VCaP (cell line): Measurements from ENCODE around the gene GPR162.
A peak's percentile ranks its signal among the peaks of the same experiment; 100 is the strongest.

ENCODE experiments used
- H3K27ac ChIP-seq: fragments of 450-650 bp; 2 replicates; pipeline ENCODE4 v1.5.1; 2017
- TF ChIP-seq, protein P1 (sequence below): fragments of 450-650 bp; conservative IDR thresholded peaks from 2 replicates; pipeline ENCODE4 v1.5.1; 2017; ENCODE audit warnings: mild to moderate bottlenecking, moderate library complexity

Gene GPR162

DNA sequence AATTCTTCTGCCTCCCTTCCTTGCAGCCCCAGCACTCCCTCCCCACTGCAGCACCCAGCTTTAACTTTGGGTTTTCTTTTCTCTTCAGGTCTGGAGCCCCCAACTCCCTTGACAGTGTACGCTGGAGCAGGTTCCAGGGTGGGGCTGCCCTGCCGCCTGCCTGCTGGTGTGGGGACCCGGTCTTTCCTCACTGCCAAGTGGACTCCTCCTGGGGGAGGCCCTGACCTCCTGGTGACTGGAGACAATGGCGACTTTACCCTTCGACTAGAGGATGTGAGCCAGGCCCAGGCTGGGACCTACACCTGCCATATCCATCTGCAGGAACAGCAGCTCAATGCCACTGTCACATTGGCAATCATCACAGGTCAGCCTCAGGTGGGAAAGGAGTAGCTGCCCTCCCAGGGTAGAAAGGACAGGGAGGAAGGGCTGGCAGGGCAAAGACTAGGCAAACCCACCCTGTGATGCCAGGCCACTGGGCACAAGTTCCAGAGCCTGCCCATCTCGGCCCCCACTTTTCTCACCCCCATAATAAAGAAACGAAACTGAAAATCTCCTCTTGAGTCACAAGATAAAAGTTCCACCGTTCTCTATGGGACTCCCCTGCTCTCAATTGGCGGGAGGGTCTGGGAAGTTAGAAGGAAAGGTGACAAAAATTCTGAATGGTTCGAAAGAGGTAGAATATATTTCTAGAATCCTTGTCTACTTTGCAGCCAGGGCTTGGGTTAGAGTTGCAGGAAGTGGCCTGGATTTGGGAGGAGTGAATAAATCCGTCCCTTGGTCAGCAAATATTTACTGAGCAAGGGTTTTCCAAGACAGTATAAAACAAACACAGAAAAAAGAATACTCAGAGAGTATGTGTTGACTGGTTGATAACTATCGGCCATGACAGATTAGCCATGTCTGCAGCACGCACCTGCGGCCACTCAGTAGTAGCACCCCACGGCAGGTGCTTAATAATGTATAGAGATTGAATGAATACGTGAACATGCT is 46.1 kb upstream of the GPR162 start:
- H3K27ac ChIP-seq, result peak overlapping the region; percentile 87
- TF ChIP-seq, protein P1, sequence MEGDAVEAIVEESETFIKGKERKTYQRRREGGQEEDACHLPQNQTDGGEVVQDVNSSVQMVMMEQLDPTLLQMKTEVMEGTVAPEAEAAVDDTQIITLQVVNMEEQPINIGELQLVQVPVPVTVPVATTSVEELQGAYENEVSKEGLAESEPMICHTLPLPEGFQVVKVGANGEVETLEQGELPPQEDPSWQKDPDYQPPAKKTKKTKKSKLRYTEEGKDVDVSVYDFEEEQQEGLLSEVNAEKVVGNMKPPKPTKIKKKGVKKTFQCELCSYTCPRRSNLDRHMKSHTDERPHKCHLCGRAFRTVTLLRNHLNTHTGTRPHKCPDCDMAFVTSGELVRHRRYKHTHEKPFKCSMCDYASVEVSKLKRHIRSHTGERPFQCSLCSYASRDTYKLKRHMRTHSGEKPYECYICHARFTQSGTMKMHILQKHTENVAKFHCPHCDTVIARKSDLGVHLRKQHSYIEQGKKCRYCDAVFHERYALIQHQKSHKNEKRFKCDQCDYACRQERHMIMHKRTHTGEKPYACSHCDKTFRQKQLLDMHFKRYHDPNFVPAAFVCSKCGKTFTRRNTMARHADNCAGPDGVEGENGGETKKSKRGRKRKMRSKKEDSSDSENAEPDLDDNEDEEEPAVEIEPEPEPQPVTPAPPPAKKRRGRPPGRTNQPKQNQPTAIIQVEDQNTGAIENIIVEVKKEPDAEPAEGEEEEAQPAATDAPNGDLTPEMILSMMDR, result no peak

DNA sequence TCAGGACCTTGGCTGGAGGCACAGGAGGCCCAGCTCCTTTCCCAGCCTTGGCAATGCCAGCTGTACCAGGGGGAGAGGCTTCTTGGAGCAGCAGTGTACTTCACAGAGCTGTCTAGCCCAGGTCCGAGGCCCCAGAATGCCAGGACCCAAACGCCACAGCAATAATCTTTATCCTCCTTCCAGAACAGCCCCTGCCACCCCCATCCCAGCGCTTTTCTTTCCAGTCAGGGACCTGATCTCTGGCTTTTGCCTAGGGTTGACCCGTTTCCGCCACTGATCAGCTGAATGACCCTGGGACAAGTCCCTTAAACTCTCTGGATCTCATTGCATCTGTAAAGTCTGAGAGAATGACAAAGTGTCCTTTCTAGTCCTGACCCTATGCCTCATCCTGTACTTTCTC is 44.2 kb upstream of the GPR162 start:
- TF ChIP-seq, protein P1, result no peak
- peak overlapping the region; percentile 87 for H3K27ac ChIP-seq

DNA sequence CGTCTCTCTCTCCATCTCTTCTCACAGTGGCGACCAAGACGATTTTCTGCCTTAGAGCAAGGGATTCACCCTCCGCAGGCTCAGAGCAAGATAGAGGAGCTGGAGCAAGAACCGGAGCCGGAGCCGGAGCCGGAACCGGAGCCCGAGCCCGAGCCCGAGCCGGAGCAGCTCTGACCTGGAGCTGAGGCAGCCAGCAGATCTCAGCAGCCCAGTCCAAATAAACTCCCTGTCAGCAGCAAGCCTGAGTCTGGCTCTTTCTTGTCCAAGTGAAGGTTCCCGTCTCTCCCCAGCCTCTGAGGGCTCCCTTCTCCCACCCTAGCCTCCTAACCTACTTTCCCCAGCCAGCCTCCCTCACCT is 43.4 kb upstream of the GPR162 start:
- H3K27ac ChIP-seq, result peak overlapping the region; percentile 87
- TF ChIP-seq, protein P1, result no peak

DNA sequence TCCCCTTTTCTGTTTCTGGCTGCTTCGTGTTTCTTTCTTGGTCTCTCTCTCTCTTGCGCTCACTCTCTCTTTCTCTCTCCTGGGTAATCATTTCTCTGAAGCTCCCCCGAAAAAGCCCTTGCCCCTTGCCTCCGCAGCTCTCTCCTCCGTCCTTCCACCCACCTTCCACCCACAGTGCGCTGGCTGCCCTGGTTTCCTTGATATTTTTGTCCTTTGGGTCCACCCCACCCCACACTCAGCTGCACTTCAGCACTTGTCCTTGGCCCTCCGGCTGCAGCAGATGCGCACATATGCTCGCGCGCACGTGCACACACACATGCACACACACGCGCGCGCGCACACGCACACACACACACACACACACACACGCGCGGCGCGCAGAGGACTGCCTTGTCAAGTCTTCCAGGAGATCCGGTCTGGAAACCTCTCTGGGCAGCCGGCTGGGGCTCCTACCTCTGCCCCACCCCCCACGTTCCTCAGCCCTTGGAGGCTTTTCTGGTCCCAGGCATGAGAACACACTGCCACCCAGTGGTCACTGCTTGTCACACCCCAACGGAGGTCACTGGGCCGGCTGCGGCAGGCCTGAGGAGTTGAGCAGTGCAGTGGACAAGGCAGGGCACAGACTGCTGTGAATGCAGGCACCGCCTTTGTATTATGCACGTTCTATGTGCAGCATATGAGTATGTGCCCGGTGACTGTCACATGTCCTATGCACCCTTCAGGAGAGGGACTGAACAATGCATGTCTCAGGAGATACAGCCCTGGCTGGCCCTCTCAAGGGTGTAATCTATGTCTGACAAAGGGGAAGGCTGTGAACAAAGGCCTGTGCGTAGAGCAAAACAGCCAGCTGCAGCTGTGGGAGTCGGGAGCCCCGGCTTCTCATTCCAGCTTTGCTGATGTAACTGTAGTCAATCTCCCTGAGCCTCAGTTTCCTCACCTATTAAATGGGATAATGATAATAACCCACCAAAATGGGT is 42.8 kb upstream of the GPR162 start:
- TF ChIP-seq, protein P1, result peak; percentile 98
- H3K27ac ChIP-seq, result peak overlapping the region; percentile 87

DNA sequence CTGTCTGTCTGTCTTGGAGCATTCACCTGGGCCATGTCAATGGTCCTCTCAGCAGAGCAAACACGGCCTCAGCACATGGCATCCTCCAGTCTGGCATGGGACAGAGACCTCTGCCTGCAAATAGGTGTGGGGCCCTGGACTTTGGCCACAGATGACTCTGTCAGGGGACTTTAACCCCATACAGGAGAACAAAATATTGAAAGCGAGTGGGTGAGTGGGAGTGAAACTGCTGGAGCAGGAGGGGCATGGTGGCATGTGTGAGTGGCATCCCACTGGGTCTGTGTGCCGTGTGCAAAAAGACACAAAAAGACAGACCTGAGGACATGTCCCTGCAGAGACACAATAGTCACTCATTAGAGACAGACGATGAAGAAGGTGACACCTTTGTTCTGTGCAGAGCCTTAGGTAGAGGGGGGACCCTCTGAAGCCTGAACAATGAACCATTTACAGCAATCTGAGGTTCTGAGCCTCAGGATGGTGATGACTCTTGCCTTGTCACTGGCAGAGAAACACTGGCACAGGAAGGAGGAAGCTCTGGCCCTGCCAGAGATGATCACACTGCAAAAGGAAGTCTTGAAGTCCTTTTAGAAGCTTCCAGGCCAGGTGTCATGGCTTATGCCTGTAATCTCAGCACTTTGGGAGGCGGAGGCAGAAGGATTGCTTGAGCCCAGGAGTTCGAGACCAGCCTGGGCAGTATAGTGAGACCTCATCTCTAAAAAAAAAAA is 41.8 kb upstream of the GPR162 start:
- peak overlapping the region; percentile 87 for H3K27ac ChIP-seq
- TF ChIP-seq, protein P1, result no peak

DNA sequence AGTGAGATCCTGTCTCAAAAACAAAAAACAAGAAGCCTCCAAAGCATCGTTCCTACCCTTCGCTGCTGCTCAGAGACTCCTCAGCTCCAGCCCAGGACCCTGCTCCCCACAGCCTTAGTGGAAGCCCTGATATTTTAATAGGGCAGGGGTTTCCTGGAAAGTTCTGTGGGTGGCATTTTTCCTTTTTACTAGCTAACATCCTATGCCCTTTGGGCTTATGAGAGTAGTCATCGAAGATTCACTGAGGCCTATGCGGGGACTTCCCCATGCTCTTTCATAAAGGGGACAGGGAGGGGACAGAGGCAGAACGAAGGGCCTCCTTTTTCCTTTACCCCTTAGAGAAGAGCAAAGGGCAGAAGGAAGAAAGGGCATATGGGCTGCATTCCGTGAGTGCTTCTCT is 41.0 kb upstream of the GPR162 start:
- TF ChIP-seq, protein P1, result no peak
- 0 out of 2 replicates have a peak overlapping the region, but pooled peaks have one; percentile 87 for H3K27ac ChIP-seq
